Neural progenitor cell (in vitro differentiated cells): Measurements from ENCODE around the gene CPA3. TPM values are rescaled to one million over a fixed set of nuclear protein-coding genes. Genes with fewer than 3 reads are reported as not detected.

Experiments
- DNase-seq: peaks from one replicate; pipeline ENCODE4 v3.0.0-alpha.2; 2016; ENCODE audit warnings: low spot score
- H2AFZ ChIP-seq: fragments of 200-600 bp; sonication (generic); replicated peaks from 2 replicates; pipeline ENCODE4 v1.6.1; 2016; ENCODE audit warnings: antibody characterized with exemption
- H3F3A ChIP-seq: fragments of 200-600 bp; sonication (generic); 2 replicates; pipeline ENCODE4 v1.6.1; 2016; ENCODE audit warnings: antibody characterized with exemption, low read depth
- H3K27ac ChIP-seq: fragments of 200-600 bp; sonication (generic); 2 replicates; pipeline ENCODE4 v1.5.1; 2016; ENCODE audit warnings: mild to moderate bottlenecking
- H3K27me3 ChIP-seq: fragments of 200-600 bp; sonication (generic); 2 replicates; pipeline ENCODE4 v1.6.1; 2016; ENCODE audit warnings: mild to moderate bottlenecking, moderate library complexity
- H3K36me3 ChIP-seq: fragments of 200-600 bp; sonication (generic); 2 replicates; pipeline ENCODE4 v1.5.1; 2016
- H3K4me1 ChIP-seq: fragments of 200-600 bp; sonication (generic); 2 replicates; pipeline ENCODE4 v1.6.1; 2016; ENCODE audit warnings: mixed run types
- H3K4me2 ChIP-seq: fragments of 200-600 bp; sonication (generic); 2 replicates; pipeline ENCODE4 v1.6.1; 2016
- H3K4me3 ChIP-seq: fragments of 200-600 bp; sonication (generic); 2 replicates; pipeline ENCODE4 v1.5.1; 2016
- H3K79me2 ChIP-seq: fragments of 200-600 bp; sonication (generic); 2 replicates; pipeline ENCODE4 v1.6.1; 2016; ENCODE audit warnings: low read depth
- H3K9ac ChIP-seq: fragments of 200-600 bp; sonication (generic); 2 replicates; pipeline ENCODE4 v1.6.1; 2016
- H3K9me3 ChIP-seq: fragments of 200-600 bp; sonication (generic); 2 replicates; pipeline ENCODE4 v1.5.1; 2016; ENCODE audit warnings: low read depth
- H4K20me1 ChIP-seq: fragments of 200-600 bp; sonication (generic); 2 replicates; pipeline ENCODE4 v1.6.1; 2016; ENCODE audit warnings: low read depth
- H3K27ac Mint-ChIP-seq: 3 replicates; pipeline ENCODE4 v1.8.0; 2021; ENCODE audit warnings: mixed read lengths
- H3K27me3 Mint-ChIP-seq: 2 replicates; pipeline ENCODE4 v1.8.0; 2022; ENCODE audit warnings: low read depth, mild to moderate bottlenecking, inconsistent platforms, moderate library complexity, mixed read lengths; ENCODE audit not compliant: insufficient read depth
- H3K36me3 Mint-ChIP-seq: 3 replicates; pipeline ENCODE4 v1.8.0; 2021; ENCODE audit warnings: mixed read lengths
- H3K4me1 Mint-ChIP-seq: 3 replicates; pipeline ENCODE4 v1.8.0; 2021; ENCODE audit warnings: mixed read lengths
- H3K4me3 Mint-ChIP-seq: 3 replicates; pipeline ENCODE4 v1.8.0; 2021; ENCODE audit warnings: mild to moderate bottlenecking, moderate library complexity, mixed read lengths
- H3K9me3 Mint-ChIP-seq: 3 replicates; pipeline ENCODE4 v1.8.0; 2020; ENCODE audit warnings: mixed read lengths
- CTCF ChIP-seq: fragments of 200-600 bp; sonication (generic); IDR thresholded peaks from 2 replicates; pipeline ENCODE4 v1.5.1; 2017; ENCODE audit warnings: antibody characterized with exemption, mild to moderate bottlenecking
- EZH2 ChIP-seq: fragments of 200-600 bp; sonication (generic); IDR thresholded peaks from 2 replicates; pipeline ENCODE4 v1.6.1; 2017; ENCODE audit warnings: antibody characterized with exemption, mild to moderate bottlenecking, moderate library complexity
- EZH2phosphoT487 ChIP-seq: fragments of 200-600 bp; sonication (generic); IDR thresholded peaks from 2 replicates; pipeline ENCODE4 v1.6.1; 2017; ENCODE audit warnings: antibody characterized with exemption
- total RNA-seq: library from RNA; depleted of rRNA; stranded (reverse); fragments of >200 nt; gene quantifications from 2 replicates; pipeline ENCODE4 v1.2.3, GENCODE V29; 2015; ENCODE audit warnings: low replicate concordance

The CPA3 gene
- total RNA-seq, 1 donor from 2014 or later, result not detected

- no peak overlapping the region for H2AFZ ChIP-seq
- no peak overlapping the region for H3K9ac ChIP-seq
- no peak overlapping the region for H3K4me3 ChIP-seq
- Mint-ChIP-seq H3K4me1 (peaks cover 40% of the 10 kb centered on the region), H3K9me3 (no peaks in the 10 kb centered on the region), H3K4me3 (no peak overlapping the region), H3K36me3 (no peaks in the 10 kb centered on the region), H3K27ac (no peak overlapping the region), H3K27me3 (peaks cover 2% of the 10 kb centered on the region)
- no peaks in the 10 kb centered on the region for H3K79me2 ChIP-seq
- peak; percentile 80 for TF ChIP-seq CTCF
- no peak for TF ChIP-seq EZH2
- H3K27ac ChIP-seq, result no peak overlapping the region
- H3F3A ChIP-seq, result no peaks in the 10 kb centered on the region
- peak; percentile 82 for DNase-seq
- H3K4me1 ChIP-seq, result peaks cover 5% of the 10 kb centered on the region
- H3K9me3 ChIP-seq, result no peaks in the 10 kb centered on the region
- H3K4me2 ChIP-seq, result no peak overlapping the region
- H3K27me3 ChIP-seq, result no peaks in the 10 kb centered on the region
- H3K36me3 ChIP-seq, result no peaks in the 10 kb centered on the region
- no peaks in the 10 kb centered on the region for H4K20me1 ChIP-seq
These were observed 78.6 kb downstream of the CPA3 start for GRCh38 chr3:148943506-148944205.

- no peak overlapping the region for H3K4me3 Mint-ChIP-seq
- H3K9me3 Mint-ChIP-seq, result no peaks in the 10 kb centered on the region
- no peaks in the 10 kb centered on the region for H3K36me3 Mint-ChIP-seq
These were observed 80.0 kb downstream of the CPA3 start for GRCh38 chr3:148945116-148945515.

More at GRCh38 chr3:148945116-148945515, 80.0 kb downstream of the CPA3 start:
- Mint-ChIP-seq H3K27ac (no peak overlapping the region), H3K27me3 (peaks cover 2% of the 10 kb centered on the region), H3K4me1 (peaks cover 29% of the 10 kb centered on the region)
- Histone ChIP-seq H3K36me3 (no peaks in the 10 kb centered on the region), H3K4me2 (no peak overlapping the region), H3F3A (no peaks in the 10 kb centered on the region), H3K9me3 (no peaks in the 10 kb centered on the region), H3K4me3 (no peak overlapping the region), H2AFZ (no peak overlapping the region), H3K4me1 (no peaks in the 10 kb centered on the region), H3K9ac (no peak overlapping the region), H3K27me3 (no peaks in the 10 kb centered on the region), H4K20me1 (no peaks in the 10 kb centered on the region), H3K27ac (no peak overlapping the region), H3K79me2 (no peaks in the 10 kb centered on the region)
- TF ChIP-seq EZH2phosphoT487 (no peak), EZH2 (no peak), CTCF (no peak)
- DNase-seq, result no peak

Other genes with a start within 250 kb of the CPA3 start
- gene AGTR1, start 167.4 kb upstream of the CPA3 start, total RNA-seq, result 0.09 TPM in 1 of 2 replicates, not detected in the other
- not detected in 2 replicates for gene CPB1, start 37.5 kb upstream of the CPA3 start, total RNA-seq
- gene GYG1, start 126.2 kb downstream of the CPA3 start, total RNA-seq, result 20.7 and 22.0 TPM in 2 replicates
- gene HLTF, start 221.2 kb downstream of the CPA3 start, total RNA-seq, result 39.5 and 76.1 TPM in 2 replicates